ENCODE results near the gene ROCK2. TPM values are rescaled to one million over a fixed set of nuclear protein-coding genes. Genes with fewer than 3 reads are reported as not detected.

Gene ROCK2
- total and polyA plus RNA-seq, 9 donors: 13.2 to 71.9 (median 47.7) TPM

DNA sequence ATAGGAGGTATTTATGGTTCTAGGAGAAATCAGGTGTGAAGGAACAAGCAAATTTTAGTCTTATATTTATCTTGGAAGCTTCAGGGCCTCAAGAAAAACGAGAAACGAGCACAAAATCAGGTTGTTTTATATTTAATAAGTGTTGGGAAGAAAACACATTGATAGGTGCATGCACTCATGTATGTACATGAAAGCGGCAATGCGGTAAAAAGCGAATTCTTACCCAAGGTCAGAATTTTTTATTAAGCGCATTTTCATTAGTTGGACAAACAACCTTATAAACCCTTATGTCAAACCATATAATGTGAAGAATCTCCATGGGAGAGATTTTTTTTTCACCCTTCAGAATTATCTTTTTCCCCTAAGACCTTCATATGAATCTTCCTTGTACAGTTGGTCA is 163.8 kb downstream of the ROCK2 start:
- H3K36me3 ChIP-seq: no peaks in the 10 kb centered on the region
- H3K9me3 ChIP-seq: no peaks in the 10 kb centered on the region
- no peaks in the 10 kb centered on the region for H3K27me3 ChIP-seq
- no peak overlapping the region for H3K27ac ChIP-seq
- 82 to 93% (median 85%) methylated on average over 6 of the region's 6 CpGs for WGBS, 3 donors
- intact Hi-C loops (cut with DNase I): no loop called here
- no peak overlapping the region for H3K4me3 ChIP-seq
- no peak for DNase-seq
- H3K4me1 ChIP-seq (ENCODE audit: insufficient read depth): no peaks in the 10 kb centered on the region
- TF ChIP-seq, protein P1, sequence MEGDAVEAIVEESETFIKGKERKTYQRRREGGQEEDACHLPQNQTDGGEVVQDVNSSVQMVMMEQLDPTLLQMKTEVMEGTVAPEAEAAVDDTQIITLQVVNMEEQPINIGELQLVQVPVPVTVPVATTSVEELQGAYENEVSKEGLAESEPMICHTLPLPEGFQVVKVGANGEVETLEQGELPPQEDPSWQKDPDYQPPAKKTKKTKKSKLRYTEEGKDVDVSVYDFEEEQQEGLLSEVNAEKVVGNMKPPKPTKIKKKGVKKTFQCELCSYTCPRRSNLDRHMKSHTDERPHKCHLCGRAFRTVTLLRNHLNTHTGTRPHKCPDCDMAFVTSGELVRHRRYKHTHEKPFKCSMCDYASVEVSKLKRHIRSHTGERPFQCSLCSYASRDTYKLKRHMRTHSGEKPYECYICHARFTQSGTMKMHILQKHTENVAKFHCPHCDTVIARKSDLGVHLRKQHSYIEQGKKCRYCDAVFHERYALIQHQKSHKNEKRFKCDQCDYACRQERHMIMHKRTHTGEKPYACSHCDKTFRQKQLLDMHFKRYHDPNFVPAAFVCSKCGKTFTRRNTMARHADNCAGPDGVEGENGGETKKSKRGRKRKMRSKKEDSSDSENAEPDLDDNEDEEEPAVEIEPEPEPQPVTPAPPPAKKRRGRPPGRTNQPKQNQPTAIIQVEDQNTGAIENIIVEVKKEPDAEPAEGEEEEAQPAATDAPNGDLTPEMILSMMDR (IDR thresholded peaks at IDR 0.05): no peak
- TF ChIP-seq EP300 (IDR thresholded peaks at IDR 0.05) (no peak), POLR2A (IDR thresholded peaks at IDR 0.05) (no peak)

DNA sequence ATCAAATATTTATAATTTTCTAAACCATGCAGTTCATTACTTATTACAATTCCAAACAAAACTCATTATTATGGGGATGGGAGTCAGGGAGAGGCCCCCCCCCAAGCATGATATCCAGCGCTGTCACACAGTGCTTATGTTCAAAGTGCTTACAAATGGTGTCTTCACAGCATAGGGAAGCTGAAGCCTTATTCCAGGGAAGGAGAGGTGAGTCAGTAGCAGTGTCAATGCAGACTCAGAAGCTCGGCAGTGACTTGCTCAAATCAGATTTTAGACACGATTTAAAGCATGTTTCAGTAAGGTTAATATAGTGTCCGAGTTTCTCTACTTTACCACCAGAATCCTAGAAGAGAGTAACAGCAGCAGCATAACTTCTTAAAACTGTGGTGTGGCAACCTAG is 164.5 kb downstream of the ROCK2 start:
- no peaks in the 10 kb centered on the region for H3K9me3 ChIP-seq
- no peak for TF ChIP-seq EP300 (IDR thresholded peaks at IDR 0.05)
- DNase-seq: no peak
- no peak overlapping the region for H3K4me3 ChIP-seq
- H3K27ac ChIP-seq: no peak overlapping the region
- intact Hi-C loops (cut with DNase I): no loop called here
- H3K36me3 ChIP-seq: no peaks in the 10 kb centered on the region
- no peaks in the 10 kb centered on the region for H3K4me1 ChIP-seq (ENCODE audit: insufficient read depth)
- H3K27me3 ChIP-seq: no peaks in the 10 kb centered on the region
- WGBS, 3 donors: 86 to 91% (median 86%) methylated on average over 4 of the region's 4 CpGs

DNA sequence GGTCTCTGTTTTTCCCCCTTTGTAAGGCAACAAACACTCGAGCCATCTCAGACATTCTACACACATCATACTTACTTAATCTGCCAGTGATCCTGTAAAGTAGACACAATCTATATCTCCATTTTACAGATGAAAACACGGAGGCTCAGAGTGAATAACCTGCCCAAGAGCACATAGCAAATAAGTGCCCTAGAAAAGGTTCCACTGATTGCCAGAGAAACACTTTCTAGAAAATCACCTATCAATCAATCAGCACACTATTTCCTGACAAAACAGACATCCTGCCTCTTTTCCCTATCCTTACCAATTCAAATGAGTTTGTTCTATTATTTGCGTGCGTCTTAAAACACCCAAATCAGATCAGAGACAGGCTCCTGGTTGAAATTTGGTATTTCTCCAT is 165.2 kb downstream of the ROCK2 start:
- H3K27ac ChIP-seq: no peak overlapping the region
- H3K27me3 ChIP-seq: no peaks in the 10 kb centered on the region
- no peak overlapping the region for H3K4me3 ChIP-seq
- TF ChIP-seq POLR2A (IDR thresholded peaks at IDR 0.05): no peak
- TF ChIP-seq EP300 (IDR thresholded peaks at IDR 0.05): no peak
- TF ChIP-seq, protein P1 (IDR thresholded peaks at IDR 0.05): no peak
- 77 to 87% (median 78%) methylated on average over 4 of the region's 4 CpGs for whole genome bisulfite sequencing, 3 donors
- H3K9me3 ChIP-seq: no peaks in the 10 kb centered on the region
- no peak for DNase-seq
- H3K36me3 ChIP-seq: no peaks in the 10 kb centered on the region
- intact Hi-C loops (cut with DNase I): no loop called here
- H3K4me1 ChIP-seq (ENCODE audit: insufficient read depth): no peaks in the 10 kb centered on the region

- no peaks in the 10 kb centered on the region for H3K36me3 ChIP-seq
- 39 to 56% (median 40%) methylated on average over 5 of the region's 5 CpGs for WGBS, 3 donors
- no peak for DNase-seq
- H3K27ac ChIP-seq: no peak overlapping the region
- H3K4me1 ChIP-seq (ENCODE audit: insufficient read depth): no peaks in the 10 kb centered on the region
- no peak for TF ChIP-seq POLR2A (IDR thresholded peaks at IDR 0.05)
- no peaks in the 10 kb centered on the region for H3K9me3 ChIP-seq
- H3K27me3 ChIP-seq: no peaks in the 10 kb centered on the region
- intact Hi-C loops (cut with DNase I): no loop called here
- H3K4me3 ChIP-seq: no peak overlapping the region
These were observed 166.4 kb downstream of the ROCK2 start for GRCh38 chr2:11177871-11178690.

DNA sequence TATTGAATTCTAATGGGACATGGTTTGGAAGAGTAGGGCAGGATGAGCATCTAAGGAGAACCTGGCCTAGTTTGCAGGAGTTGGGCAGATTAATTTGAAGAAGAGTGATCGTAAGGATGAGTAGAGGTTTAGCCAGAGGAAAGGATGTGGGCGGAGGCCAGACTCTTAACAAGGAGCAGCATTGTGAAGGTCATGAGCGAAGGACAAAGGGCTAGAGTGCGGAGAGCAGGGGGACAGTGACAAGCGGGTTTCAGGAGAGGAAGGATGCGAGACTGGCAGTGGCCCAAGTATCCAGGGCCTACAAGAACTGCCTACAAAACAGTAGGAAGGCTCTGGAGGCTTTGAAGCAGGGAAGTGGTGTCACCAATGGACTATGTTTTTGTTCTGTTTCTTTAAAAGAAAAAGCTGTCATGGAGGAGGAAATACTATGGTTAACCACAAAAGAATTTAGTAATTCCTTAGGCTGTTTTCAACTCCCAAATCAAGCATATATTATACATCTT is 169.1 kb downstream of the ROCK2 start:
- no peaks in the 10 kb centered on the region for H3K9me3 ChIP-seq
- H3K36me3 ChIP-seq: no peaks in the 10 kb centered on the region
- TF ChIP-seq, protein P1 (IDR thresholded peaks at IDR 0.05): no peak
- TF ChIP-seq POLR2A (IDR thresholded peaks at IDR 0.05) (no peak), EP300 (IDR thresholded peaks at IDR 0.05) (no peak)
- H3K27ac ChIP-seq: no peak overlapping the region
- H3K27me3 ChIP-seq: no peaks in the 10 kb centered on the region
- no peak overlapping the region for H3K4me3 ChIP-seq
- WGBS, 3 donors: 77 to 87% (median 79%) methylated on average over 6 of the region's 6 CpGs
- intact Hi-C loops (cut with DNase I): no loop called here
- DNase-seq: peak in 1 of 5 donors; percentile 22
- H3K4me1 ChIP-seq (ENCODE audit: insufficient read depth): no peaks in the 10 kb centered on the region
